ENCODE data around the gene FAHD2A. TPM values are rescaled to one million over a fixed set of nuclear protein-coding genes. Genes with fewer than 3 reads are reported as not detected.
"Not testable (repeated sequence)": the region's sequence is repeated elsewhere in the genome, so short reads cannot be mapped to it uniquely, and the experiment has no call there.

The FAHD2A gene
- total and polyA plus RNA-seq, 2 of the 8 experiments (the other 6 are each of a cell fraction or from before 2014, with no cell fraction given) = 24.2 to 26.7 TPM

GRCh38 chr2:95355486-95355885 lies 47.0 kb upstream of the FAHD2A start:
- H3K79me2 ChIP-seq (ENCODE audit: control insufficient read depth in 1 of 2, insufficient read depth in 2 of 2, low read length in 2 of 2); H3K9ac ChIP-seq (replicated peaks in 1 of 4; ENCODE audit: extremely low read depth in 1 of 4, low read depth in 3 of 4, low read length in 3 of 4); H4K5ac ChIP-seq (ENCODE audit: insufficient read length, low read depth, low read length): not testable (repeated sequence)

More at GRCh38 chr2:95355486-95355885, 47.0 kb upstream of the FAHD2A start:
- H3K4me2 ChIP-seq (ENCODE audit: insufficient read depth in 1 of 2, low read depth in 2 of 2, low read length in 2 of 2); H4K20me1 ChIP-seq (replicated peaks in 1 of 2; ENCODE audit: control insufficient read depth in 1 of 2, insufficient read depth in 2 of 2, low read length in 2 of 2); H4K91ac ChIP-seq (replicated peaks; ENCODE audit: insufficient read length, low read length); H2BK5ac ChIP-seq (ENCODE audit: low read depth, low read length); H3K4ac ChIP-seq (replicated peaks; ENCODE audit: insufficient read length, low read depth, low read length); H2AFZ ChIP-seq (ENCODE audit: low read length); H2BK12ac ChIP-seq (ENCODE audit: low read depth, low read length); H2BK15ac ChIP-seq (ENCODE audit: low read length); H3K4me1 ChIP-seq (replicated peaks in 1 of 4; ENCODE audit: control insufficient read depth in 3 of 4, insufficient read depth in 4 of 4, low read length in 3 of 4); POLR2A ChIA-PET (ENCODE audit: partially characterized antibody); H3K27ac ChIP-seq (ENCODE audit: low read depth, low read length); H3K23me2 ChIP-seq (ENCODE audit: low read depth, low read length); H3K36me3 ChIP-seq (ENCODE audit: control insufficient read depth in 2 of 4, insufficient read depth in 4 of 4, low read length in 3 of 4); H3K79me1 ChIP-seq (ENCODE audit: low read depth, low read length); H3K14ac ChIP-seq (ENCODE audit: insufficient read length); H3K56ac ChIP-seq (replicated peaks; ENCODE audit: insufficient read length, low read depth, low read length); H3K27me3 ChIP-seq (replicated peaks in 1 of 4; ENCODE audit: control insufficient read depth in 3 of 4, extremely low read depth in 1 of 4, insufficient read depth in 3 of 4, low read length in 3 of 4); H3K4me3 ChIP-seq (ENCODE audit: extremely low read depth in 1 of 4, insufficient read depth in 2 of 4, low read depth in 3 of 4, low read length in 4 of 4); H3K18ac ChIP-seq (ENCODE audit: extremely low read depth, low read length); H2AK5ac ChIP-seq (ENCODE audit: low read depth, low read length); H3K23ac ChIP-seq (ENCODE audit: insufficient read length); H4K8ac ChIP-seq (ENCODE audit: extremely low read depth, insufficient read depth, low read length); DNase-seq (ENCODE audit: low read depth in 1 of 2, low spot score in 2 of 2); CTCF ChIA-PET (ENCODE audit: partially characterized antibody); FAIRE-seq; H2BK120ac ChIP-seq (replicated peaks; ENCODE audit: low read depth, low read length); H2BK20ac ChIP-seq (ENCODE audit: low read length): not testable (repeated sequence)
- WGBS, 2 experiments (ENCODE audit: extremely low coverage in 1 of 2, insufficient coverage in 1 of 2, insufficient read length in 1 of 2, insufficient replicate concordance in 2 of 2, low coverage in 1 of 2, low lambda C conversion rate in 2 of 2, missing lambda C conversion rate in 1 of 2) = 95% methylated on average over 4 of the region's 5 CpGs; no CpG with 5 or more reads in 1 of the 2 experiments
- peaks cover 46 to 85% of the 10 kb centered on the region in 2 experiments for H3K9me3 ChIP-seq (ENCODE audit: insufficient read depth in 2 of 2, low read depth in 1 of 2, low read length in 1 of 2)
